Measurements from ENCODE around the gene DCAF4.

DCAF4 gene

GRCh38 chr14:72939630-72940029 lies 13.4 kb downstream of the DCAF4 start:
- in situ Hi-C loops (cut with MboI; ENCODE audit: low pct_unique_long_range_greater_than_20kb, low sequenced_read_pairs, unreplicated experiment): no loop called here
- TF ChIP-seq CTCF (IDR thresholded peaks at IDR 0.05; ENCODE audit: extremely low read depth, insufficient read depth, missing control alignments): no peak

GRCh38 chr14:72941286-72941985 lies 15.2 kb downstream of the DCAF4 start:
- TF ChIP-seq CTCF (IDR thresholded peaks at IDR 0.05; ENCODE audit: extremely low read depth, insufficient read depth, missing control alignments): no peak
- no peak for DNase-seq (ENCODE audit: low spot score)
- in situ Hi-C loops (cut with MboI; ENCODE audit: low pct_unique_long_range_greater_than_20kb, low sequenced_read_pairs, unreplicated experiment): no loop called here

More at GRCh38 chr14:72939630-72940029, 13.4 kb downstream of the DCAF4 start:
- no peak for DNase-seq (ENCODE audit: low spot score)

- in situ Hi-C loops (cut with MboI; ENCODE audit: low pct_unique_long_range_greater_than_20kb, low sequenced_read_pairs, unreplicated experiment): no loop called here
- DNase-seq (ENCODE audit: low spot score): no peak
Measured at GRCh38 chr14:72942934-72943333, 16.7 kb downstream of the DCAF4 start.

GRCh38 chr14:72943876-72944430 lies 17.7 kb downstream of the DCAF4 start:
- no peak for TF ChIP-seq CTCF (IDR thresholded peaks at IDR 0.05; ENCODE audit: extremely low read depth, insufficient read depth, missing control alignments)
- DNase-seq (ENCODE audit: low spot score): no peak
- in situ Hi-C loops (cut with MboI; ENCODE audit: low pct_unique_long_range_greater_than_20kb, low sequenced_read_pairs, unreplicated experiment): no loop called here

More at GRCh38 chr14:72942934-72943333, 16.7 kb downstream of the DCAF4 start:
- no peak for TF ChIP-seq CTCF (IDR thresholded peaks at IDR 0.05; ENCODE audit: extremely low read depth, insufficient read depth, missing control alignments)

- in situ Hi-C loops (cut with MboI; ENCODE audit: low pct_unique_long_range_greater_than_20kb, low sequenced_read_pairs, unreplicated experiment): no loop called here
- DNase-seq (ENCODE audit: low spot score): no peak
Measured at GRCh38 chr14:72945356-72946027, 19.2 kb downstream of the DCAF4 start.

GRCh38 chr14:72946491-72946890 lies 20.2 kb downstream of the DCAF4 start:
- in situ Hi-C loops (cut with MboI; ENCODE audit: low pct_unique_long_range_greater_than_20kb, low sequenced_read_pairs, unreplicated experiment): no loop called here
- no peak for TF ChIP-seq CTCF (IDR thresholded peaks at IDR 0.05; ENCODE audit: extremely low read depth, insufficient read depth, missing control alignments)
- DNase-seq (ENCODE audit: low spot score): no peak

More at GRCh38 chr14:72945356-72946027, 19.2 kb downstream of the DCAF4 start:
- no peak for TF ChIP-seq CTCF (IDR thresholded peaks at IDR 0.05; ENCODE audit: extremely low read depth, insufficient read depth, missing control alignments)
